HepG2 (cell line): ENCODE measurements around the gene ATP5F1E. TPM values are rescaled to one million over a fixed set of nuclear protein-coding genes. Genes with fewer than 3 reads are reported as not detected.

Experiments
- ATAC-seq: fragments of 200-7000 bp; cut with Tn5 transposase; 3 replicates; pipeline ENCODE4 v1.9.1; 2020; ENCODE audit warnings: mild to moderate bottlenecking, moderate library complexity
- BruUV-seq: library from RNA; stranded (reverse); fragments of 400-500 nt; replicated peaks from 2 replicates; lab custom pipeline; 2021; lab: Mats Ljungman, UMichigan
- CTCF ChIA-PET: fragments of 300-600 bp; formaldehyde crosslinking; extraction: SDS; loops from one replicate; lab custom pipeline; 2021; ENCODE audit warnings: low total read pairs, inconsistent platforms, low intra/inter-chr PET ratio; lab: Yijun Ruan, JAX
- POLR2A ChIA-PET: fragments of 350-600 bp; sonication (Branson Sonifier 250); formaldehyde crosslinking; loops from one replicate; lab custom pipeline; 2020; ENCODE audit warnings: antibody characterized with exemption, inconsistent platforms; lab: Yijun Ruan, JAX
- DNase-seq: peaks from one replicate; pipeline ENCODE4 v3.0.0-alpha.2; 2015; ENCODE audit warnings: low spot score
- FAIRE-seq: peaks from 3 replicates; lab custom pipeline; 2011; peaks lifted over from hg19 to GRCh38; lab: Jason Lieb, UNC
- H2AFZ ChIP-seq: one replicate; pipeline ENCODE4 v1.6.1; 2011; ENCODE audit warnings: low read length, inconsistent platforms
- H3K27ac ChIP-seq: fragments of 300-600 bp; 3 replicates; pipeline ENCODE4 v1.8.0; 2011; ENCODE audit warnings: mixed run types, mild to moderate bottlenecking, mixed read lengths, low read length, inconsistent platforms; ENCODE audit not compliant: insufficient read depth; ENCODE audit errors: extremely low read length
- H3K27me3 ChIP-seq, 2 experiments: fragments of 200-600 bp in 1 of 2; 2 replicates in 1 of 2; 3 replicates in 1 of 2; pipeline versions ENCODE4 v1.6.0 to v1.8.0; 2011; ENCODE audit warnings: low read length in 2 of 2, mild to moderate bottlenecking in 2 of 2, moderate library complexity in 2 of 2, inconsistent platforms in 1 of 2; ENCODE audit not compliant: insufficient read depth in 2 of 2, control insufficient read depth in 1 of 2
- H3K36me3 ChIP-seq, 2 experiments: fragments of 200-600 bp in 1 of 2; replicated peaks in 1 of 2; 2 replicates in 1 of 2; 3 replicates in 1 of 2; pipeline versions ENCODE4 v1.5.1 to v1.8.0; 2011; ENCODE audit warnings: low read length in 2 of 2, inconsistent platforms in 1 of 2; ENCODE audit not compliant: insufficient read depth in 2 of 2, control insufficient read depth in 1 of 2
- H3K4me1 ChIP-seq: 2 replicates; pipeline ENCODE4 v1.5.1; 2012; ENCODE audit warnings: low read length, inconsistent platforms; ENCODE audit not compliant: insufficient read depth
- H3K4me2 ChIP-seq: 2 replicates; pipeline ENCODE4 v1.6.0; 2011; ENCODE audit warnings: low read depth, low read length, inconsistent platforms
- H3K4me3 ChIP-seq, 3 experiments: fragments of 200-600 bp in 1 of 3; sonication (generic), shearing (Covaris generic) in 1 of 3; replicated peaks in 1 of 3; 2 replicates each; pipeline ENCODE4 v1.5.1; 2011 to 2016; ENCODE audit warnings: low read length in 3 of 3, inconsistent platforms in 2 of 3, low read depth in 2 of 3, mild to moderate bottlenecking in 2 of 3, control low read depth in 1 of 3, mixed read lengths in 1 of 3; ENCODE audit not compliant: insufficient read depth in 1 of 3
- H3K79me2 ChIP-seq: one replicate; pipeline ENCODE4 v1.6.1; 2011; ENCODE audit warnings: low read length, inconsistent platforms; ENCODE audit not compliant: insufficient read depth
- H3K9ac ChIP-seq: 2 replicates; pipeline ENCODE4 v1.6.0; 2011; ENCODE audit warnings: mild to moderate bottlenecking, low read depth, low read length, inconsistent platforms; ENCODE audit not compliant: insufficient read depth
- H3K9me3 ChIP-seq: 2 replicates; pipeline ENCODE4 v1.5.1; 2012; ENCODE audit warnings: mild to moderate bottlenecking, low read length
- H4K20me1 ChIP-seq: 2 replicates; pipeline ENCODE4 v1.6.0; 2011; ENCODE audit warnings: inconsistent platforms, mild to moderate bottlenecking, low read length, moderate library complexity; ENCODE audit not compliant: insufficient read depth
- ATF7 ChIP-seq, 2 experiments: fragments of 450-650 bp in 1 of 2; sonication (generic) in 1 of 2; formaldehyde crosslinking in 1 of 2; IDR thresholded peaks; 2 replicates each; pipeline versions ENCODE4 v1.4.0 to v1.6.1; 2016 to 2020; ENCODE audit warnings: antibody characterized with exemption in 1 of 2, mild to moderate bottlenecking in 1 of 2, missing genetic modification reagents in 1 of 2
- DR1 ChIP-seq: sonication (generic); formaldehyde crosslinking; IDR thresholded peaks from 2 replicates; pipeline ENCODE4 v1.8.0; 2021; ENCODE audit warnings: mild to moderate bottlenecking, missing genetic modification reagents, inconsistent platforms
- HOXD1 ChIP-seq: sonication (generic); formaldehyde crosslinking; IDR thresholded peaks from 2 replicates; pipeline ENCODE4 v1.5.0; 2020; ENCODE audit warnings: missing genetic modification reagents
- KAT7 ChIP-seq: IDR thresholded peaks from 2 replicates; pipeline ENCODE4 v1.6.1; 2018; ENCODE audit warnings: borderline replicate concordance, missing compliant biosample characterization
- KLF6 ChIP-seq: IDR thresholded peaks from 2 replicates; pipeline ENCODE4 v1.8.0; 2016; ENCODE audit warnings: missing biosample characterization, missing genetic modification reagents
- MEF2D ChIP-seq: sonication (generic); formaldehyde crosslinking; IDR thresholded peaks from 2 replicates; pipeline ENCODE4 v1.5.1; 2020; ENCODE audit warnings: mild to moderate bottlenecking, missing genetic modification reagents
- POLR2G ChIP-seq: fragments of 200-400 bp; formaldehyde crosslinking; IDR thresholded peaks from 2 replicates; pipeline ENCODE4 v1.6.1; 2018; ENCODE audit warnings: mild to moderate bottlenecking, low read depth, low read length, moderate library complexity
- RELA ChIP-seq: sonication (generic); formaldehyde crosslinking; IDR thresholded peaks from 2 replicates; pipeline ENCODE4 v1.4.0; 2020; ENCODE audit warnings: missing genetic modification reagents
- THAP7 ChIP-seq: sonication (generic); formaldehyde crosslinking; IDR thresholded peaks from 2 replicates; pipeline ENCODE4 v1.8.1; 2023; ENCODE audit warnings: mild to moderate bottlenecking, missing genetic modification reagents
- ZNF609 ChIP-seq: sonication (generic); formaldehyde crosslinking; IDR thresholded peaks from 2 replicates; pipeline ENCODE4 v1.4.0; 2020; ENCODE audit warnings: mild to moderate bottlenecking, missing genetic modification reagents, borderline replicate concordance
- WGBS: methylation state at CpG from one replicate; pipeline ENCODE4 v1.1.6; 2017; ENCODE audit warnings: low lambda C conversion rate; 5-methylcytosine and 5-hydroxymethylcytosine counted together
- in situ Hi-C: cut with HindIII; loops from 2 replicates; pipeline ENCODE4 v1.10.0; 2017; ENCODE audit warnings: low pct_unique_long_range_greater_than_20kb; ENCODE audit not compliant: extremely low pct_ligation_motif_present
- intact Hi-C: fragments of 100-400 bp; cut with micrococcal nuclease; formaldehyde crosslinking; loops from one replicate; pipeline ENCODE4 v1.10.0; 2022; ENCODE audit not compliant: unreplicated experiment
- polyA plus RNA-seq, 8 experiments: library from polyadenylated mRNA; depleted of rRNA in 3 of 8; stranded (reverse) in 7 of 8; unstranded in 1 of 8; fragments of >200 nt; fragmentation: Illumina TruSeq in 4 of 8; extraction: Trizol in 4 of 8; gene quantifications; 2 replicates each; pipeline versions ENCODE4 v1.2.1 to v1.2.3, GENCODE V29; 2011 to 2016; ENCODE audit warnings: low read depth in 4 of 8, missing spikeins in 1 of 8, mixed read lengths in 1 of 8; ENCODE audit not compliant: insufficient read depth in 1 of 8
- total RNA-seq, 5 experiments: library from RNA; depleted of rRNA; stranded (reverse); fragments of >200 nt; fragmentation: Illumina TruSeq; extraction: Trizol; gene quantifications; 2 replicates each; pipeline ENCODE4 v1.2.3, GENCODE V29; 2016; ENCODE audit warnings: low read depth in 1 of 5
- TF ChIP-seq, protein P1 (sequence below): sonication (generic); formaldehyde crosslinking; IDR thresholded peaks from 2 replicates; pipeline ENCODE4 v1.8.0; 2023; ENCODE audit warnings: mild to moderate bottlenecking, missing genetic modification reagents
- TF ChIP-seq, protein P2 (sequence below): sonication (generic); formaldehyde crosslinking; IDR thresholded peaks from 2 replicates; pipeline ENCODE4 v1.8.1; 2023; ENCODE audit warnings: mild to moderate bottlenecking, missing genetic modification reagents, borderline replicate concordance

Gene ATP5F1E
- total and polyA plus RNA-seq, 2 of the 13 experiments (the other 11 are each of a cell fraction or from before 2014, with no cell fraction given): 121 to 134 TPM

- ChIA-PET CTCF (no interaction called here), POLR2A (interaction anchor here (1.1 kb wide), 1 partner anchor 49 kb away, joined by 4 read pairs; no protein-coding TSS in a partner anchor)
- FAIRE-seq (no peak), ATAC-seq (no peak)
- Histone ChIP-seq H3K4me2 (no peak overlapping the region), H3K27ac (no peak overlapping the region), H3K79me2 (no peaks in the 10 kb centered on the region)
- intact Hi-C loops: no loop called here
- WGBS: 0% methylated on average over 1 of the region's 1 CpG
- TF ChIP-seq ATF7 (IDR thresholded peaks at IDR 0.05): peak; percentile 71
- no peak for TF ChIP-seq ATF7 (CRISPR knock-in tag; IDR thresholded peaks at IDR 0.05)
- no peak for TF ChIP-seq MEF2D
- TF ChIP-seq, all 625 proteins: peak for 1
- no TSS peak for BruUV-seq
- H2AFZ ChIP-seq: no peak overlapping the region
- H3K36me3 ChIP-seq: no peaks in the 10 kb centered on the region
- H3K27me3 ChIP-seq: peaks cover 2 to 9% of the 10 kb centered on the region in 2 experiments; a peak in 2 of 5 replicates
- H4K20me1 ChIP-seq: no peaks in the 10 kb centered on the region
- H3K9me3 ChIP-seq: no peaks in the 10 kb centered on the region
- H3K9ac ChIP-seq: no peak overlapping the region
- no peak for DNase-seq
- in situ Hi-C loops: no loop called here
- peaks cover 18% of the 10 kb centered on the region for H3K4me1 ChIP-seq
- no peak overlapping the region for H3K4me3 ChIP-seq
These were observed 18.3 kb upstream of the ATP5F1E start for GRCh38 chr20:59050437-59050836.

DNA sequence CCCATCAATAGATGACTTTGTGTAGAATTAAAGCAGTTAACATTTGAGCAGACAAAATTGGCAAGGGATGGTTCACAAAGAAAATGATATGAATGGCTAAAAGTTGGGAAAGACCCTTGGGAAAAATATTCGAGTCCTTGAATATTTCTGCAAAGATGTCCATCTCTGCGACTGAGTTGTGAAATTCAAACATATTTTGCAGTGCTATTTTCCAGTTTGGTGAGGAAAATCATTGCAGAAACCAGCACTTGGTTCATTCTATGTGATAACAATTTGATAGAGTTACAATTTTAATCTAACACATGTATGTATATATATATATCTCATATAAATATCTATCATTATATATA is 16.5 kb upstream of the ATP5F1E start:
- CTCF ChIA-PET: no interaction called here
- Histone ChIP-seq H4K20me1 (no peaks in the 10 kb centered on the region), H3K4me1 (peaks cover 18% of the 10 kb centered on the region), H3K27ac (no peak overlapping the region), H3K36me3 (no peaks in the 10 kb centered on the region), H3K9me3 (no peaks in the 10 kb centered on the region), H3K9ac (no peak overlapping the region), H3K4me3 (no peak overlapping the region), H2AFZ (no peak overlapping the region), H3K27me3 (peaks cover 2 to 3% of the 10 kb centered on the region in 2 experiments; a peak in 2 of 5 replicates), H3K79me2 (no peaks in the 10 kb centered on the region), H3K4me2 (no peak overlapping the region)
- FAIRE-seq (no peak), ATAC-seq (no peak), DNase-seq (no peak)
- no TSS peak for BruUV-seq
- in situ Hi-C loops (no loop called here), intact Hi-C loops (no loop called here)
- whole genome bisulfite sequencing: 23% methylated on average over 2 of the region's 2 CpGs
- POLR2A ChIA-PET: interaction anchor here (1.3 kb wide), 1 partner anchor 16 kb away, joined by 8 read pairs; the partner anchor contains the start of gene ATP5F1E
- TF ChIP-seq KAT7: no peak
- TF ChIP-seq POLR2G: no peak
- TF ChIP-seq, protein P1, sequence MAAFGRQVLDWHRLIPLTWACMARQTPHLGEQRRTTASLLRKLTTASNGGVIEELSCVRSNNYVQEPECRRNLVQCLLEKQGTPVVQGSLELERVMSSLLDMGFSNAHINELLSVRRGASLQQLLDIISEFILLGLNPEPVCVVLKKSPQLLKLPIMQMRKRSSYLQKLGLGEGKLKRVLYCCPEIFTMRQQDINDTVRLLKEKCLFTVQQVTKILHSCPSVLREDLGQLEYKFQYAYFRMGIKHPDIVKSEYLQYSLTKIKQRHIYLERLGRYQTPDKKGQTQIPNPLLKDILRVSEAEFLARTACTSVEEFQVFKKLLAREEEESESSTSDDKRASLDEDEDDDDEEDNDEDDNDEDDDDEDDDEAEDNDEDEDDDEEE (CRISPR knock-in tag): no peak
- TF ChIP-seq HOXD1 (CRISPR knock-in tag): no peak
- no peak for TF ChIP-seq THAP7 (CRISPR knock-in tag)
- TF ChIP-seq DR1 (CRISPR knock-in tag): no peak
- no peak for TF ChIP-seq ZNF609
- TF ChIP-seq RELA (CRISPR knock-in tag): no peak
- TF ChIP-seq, protein P2, sequence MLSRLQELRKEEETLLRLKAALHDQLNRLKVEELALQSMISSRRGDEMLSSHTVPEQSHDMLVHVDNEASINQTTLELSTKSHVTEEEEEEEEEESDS (CRISPR knock-in tag): no peak
- no peak for TF ChIP-seq KLF6 (CRISPR knock-in tag)
